HCT116 (cell line): ENCODE data around the gene FGD3. TPM values are rescaled to one million over a fixed set of nuclear protein-coding genes. Genes with fewer than 3 reads are reported as not detected.

Source experiments
- ATAC-seq: fragments of 200-7000 bp; cut with Tn5 transposase; 2 replicates; pipeline ENCODE4 v1.9.1; 2020; ENCODE audit warnings: mild to moderate bottlenecking, moderate library complexity
- BruUV-seq: library from RNA; stranded (reverse); fragments of 400-500 nt; replicated peaks from 2 replicates; lab custom pipeline; 2021; lab: Mats Ljungman, UMichigan
- CTCF ChIA-PET: fragments of 300-600 bp; sonication (Branson Sonifier 250); formaldehyde crosslinking; loops from one replicate; lab custom pipeline; 2021; ENCODE audit warnings: antibody characterized with exemption; lab: Charles Lee
- POLR2A ChIA-PET: fragments of 300-600, 350-600 bp; sonication (Branson Sonifier 250); formaldehyde crosslinking; loops from one replicate; lab custom pipeline; 2021; ENCODE audit warnings: antibody characterized with exemption; lab: Charles Lee
- RAD21 ChIA-PET, 2 experiments: fragments of 300-600 bp; sonication (Branson Sonifier 250); formaldehyde crosslinking; loops; one replicate each; lab custom pipeline; 2023; ENCODE audit warnings: low total read pairs in 2 of 2; ENCODE audit not compliant: uncharacterized antibody in 2 of 2, unreplicated experiment in 2 of 2, low non-redundant PET in 1 of 2; lab: Charles Lee
- DNase-seq: peaks from one replicate; pipeline ENCODE4 v3.0.0-alpha.2; 2010; ENCODE audit warnings: low read depth, low spot score
- H2AFZ ChIP-seq: fragments of 200-600 bp; shearing (Covaris generic), sonication (generic); 2 replicates; pipeline ENCODE4 v1.6.1; 2017; ENCODE audit warnings: low read depth, mixed run types, mixed read lengths, antibody characterized with exemption, low read length; ENCODE audit not compliant: poor library complexity, severe bottlenecking
- H3K27ac ChIP-seq: 2 replicates; pipeline ENCODE4 v1.5.1; 2012; ENCODE audit warnings: low read depth, low read length
- H3K27me3 ChIP-seq: fragments of 200-600 bp; sonication (generic); 2 replicates; pipeline ENCODE4 v1.6.1; 2016; ENCODE audit warnings: mixed run types, low read length, mixed read lengths; ENCODE audit not compliant: insufficient read depth
- H3K36me3 ChIP-seq, 2 experiments: fragments of 200-500 bp in 1 of 2; fragments of 200-600 bp in 1 of 2; sonication (Bioruptor generic) in 1 of 2; sonication (generic) in 1 of 2; 2 replicates each; pipeline versions ENCODE4 v1.5.1 to v1.6.1; 2014 to 2016; ENCODE audit warnings: low read length in 2 of 2, inconsistent platforms in 1 of 2, mixed read lengths in 1 of 2, mixed run types in 1 of 2; ENCODE audit not compliant: insufficient read depth in 2 of 2, control insufficient read depth in 1 of 2
- H3K4me1 ChIP-seq, 2 experiments: fragments of 200-600 bp in 1 of 2; sonication (generic) in 1 of 2; 2 replicates each; pipeline versions ENCODE4 v1.5.1 to v1.6.1; 2012 to 2017; ENCODE audit warnings: low read length in 2 of 2, inconsistent platforms in 1 of 2, mild to moderate bottlenecking in 1 of 2, mixed read lengths in 1 of 2, mixed run types in 1 of 2, moderate library complexity in 1 of 2; ENCODE audit not compliant: insufficient read depth in 2 of 2, control insufficient read depth in 1 of 2
- H3K4me2 ChIP-seq: fragments of 200-600 bp; sonication (generic); 2 replicates; pipeline ENCODE4 v1.6.1; 2017; ENCODE audit warnings: mixed run types, low read length, mixed read lengths
- H3K4me3 ChIP-seq, 2 experiments: fragments of 200-600 bp in 1 of 2; sonication (generic) in 1 of 2; replicated peaks in 1 of 2; 2 replicates each; pipeline ENCODE4 v1.5.1; 2011 to 2016; ENCODE audit warnings: low read length in 2 of 2, control low read depth in 1 of 2, low read depth in 1 of 2, mild to moderate bottlenecking in 1 of 2, mixed read lengths in 1 of 2, mixed run types in 1 of 2
- H3K79me2 ChIP-seq: fragments of 200-600 bp; sonication (generic); 2 replicates; pipeline ENCODE4 v1.6.1; 2017; ENCODE audit warnings: mild to moderate bottlenecking, mixed run types, low read length, moderate library complexity, mixed read lengths; ENCODE audit not compliant: insufficient read depth
- H3K9ac ChIP-seq: fragments of 200-600 bp; sonication (generic); 2 replicates; pipeline ENCODE4 v1.6.1; 2016; ENCODE audit warnings: low read length, mixed read lengths
- H3K9me2 ChIP-seq: fragments of 200-600 bp; sonication (generic), shearing (Covaris generic); 2 replicates; pipeline ENCODE4 v1.6.1; 2017; ENCODE audit warnings: mixed run types, mild to moderate bottlenecking, moderate library complexity; ENCODE audit not compliant: insufficient read depth
- H3K9me3 ChIP-seq, 2 experiments: fragments of 200-500 bp in 1 of 2; fragments of 200-600 bp in 1 of 2; sonication (Bioruptor generic) in 1 of 2; sonication (generic) in 1 of 2; 2 replicates each; pipeline ENCODE4 v1.6.1; 2014 to 2017; ENCODE audit warnings: low read length in 2 of 2, mixed read lengths in 2 of 2, inconsistent platforms in 1 of 2, low read depth in 1 of 2, mild to moderate bottlenecking in 1 of 2, mixed run types in 1 of 2, moderate library complexity in 1 of 2; ENCODE audit not compliant: control insufficient read depth in 1 of 2, insufficient read depth in 1 of 2
- H4K20me1 ChIP-seq: fragments of 200-600 bp; sonication (generic), shearing (Covaris generic); 2 replicates; pipeline ENCODE4 v1.6.1; 2017; ENCODE audit warnings: mixed run types, mild to moderate bottlenecking, moderate library complexity; ENCODE audit not compliant: insufficient read depth
- CBX3 ChIP-seq: IDR thresholded peaks from 2 replicates; pipeline ENCODE4 v1.6.1; 2012; ENCODE audit warnings: low read depth
- EGR1 ChIP-seq: IDR thresholded peaks from 2 replicates; pipeline ENCODE4 v1.6.1; 2012; ENCODE audit warnings: low read depth
- ELF1 ChIP-seq: IDR thresholded peaks from 2 replicates; pipeline ENCODE4 v1.6.1; 2012; ENCODE audit warnings: low read depth, borderline replicate concordance
- EZH2phosphoT487 ChIP-seq: fragments of 200-600 bp; IDR thresholded peaks from 2 replicates; pipeline ENCODE4 v1.6.1; 2018; ENCODE audit warnings: antibody characterized with exemption, borderline replicate concordance
- FOSL1 ChIP-seq: IDR thresholded peaks from 2 replicates; pipeline ENCODE4 v1.6.1; 2012; ENCODE audit warnings: low read depth
- JUND ChIP-seq: IDR thresholded peaks from 2 replicates; pipeline ENCODE4 v1.6.1; 2012
- POLR2A ChIP-seq: IDR thresholded peaks from 2 replicates; pipeline ENCODE4 v1.7.0; 2011; ENCODE audit warnings: borderline replicate concordance; ENCODE audit not compliant: insufficient read depth, insufficient read length; ENCODE audit errors: extremely low read depth
- POLR2AphosphoS5 ChIP-seq: IDR thresholded peaks from 2 replicates; pipeline ENCODE4 v1.6.1; 2011; ENCODE audit warnings: mild to moderate bottlenecking, low read depth, low read length, moderate library complexity
- SIN3A ChIP-seq: IDR thresholded peaks from 2 replicates; pipeline ENCODE4 v1.6.1; 2012; ENCODE audit warnings: low read depth
- SP1 ChIP-seq: IDR thresholded peaks from 2 replicates; pipeline ENCODE4 v1.6.1; 2012; ENCODE audit warnings: low read depth
- SRF ChIP-seq: IDR thresholded peaks from 2 replicates; pipeline ENCODE4 v1.6.1; 2012; ENCODE audit warnings: low read depth
- TCF7L2 ChIP-seq: IDR thresholded peaks from 2 replicates; pipeline ENCODE4 v1.7.0; 2011; ENCODE audit warnings: borderline replicate concordance, inconsistent platforms; ENCODE audit not compliant: insufficient read depth, insufficient read length; ENCODE audit errors: extremely low read depth
- YY1 ChIP-seq: IDR thresholded peaks from 2 replicates; pipeline ENCODE4 v1.6.1; 2011; ENCODE audit warnings: low read length, low read depth, moderate library complexity, mild to moderate bottlenecking; ENCODE audit not compliant: insufficient replicate concordance; ENCODE audit errors: extremely low read depth
- ZFX ChIP-seq: fragments of 450-650 bp; IDR thresholded peaks from 2 replicates; pipeline ENCODE4 v1.6.1; 2017
- ZNF274 ChIP-seq: fragments of 200-500 bp; sonication (Bioruptor generic); IDR thresholded peaks from 2 replicates; pipeline ENCODE4 v1.6.1; 2014; ENCODE audit warnings: mild to moderate bottlenecking, low read depth, low read length, inconsistent platforms
- intact Hi-C: fragments of 100-400 bp; cut with micrococcal nuclease; formaldehyde crosslinking; loops from 2 replicates; pipeline ENCODE4 v1.10.0; 2022
- total RNA-seq: library from RNA; stranded (reverse); gene quantifications from one replicate; pipeline ENCODE4 v1.2.1, GENCODE V29; 2021; ENCODE audit not compliant: unreplicated experiment
- TF ChIP-seq, protein P1 (sequence below): IDR thresholded peaks from 2 replicates; pipeline ENCODE4 v1.6.1; 2011; ENCODE audit warnings: mild to moderate bottlenecking, low read length, moderate library complexity; ENCODE audit not compliant: insufficient replicate concordance; ENCODE audit errors: extremely low read depth
- TF ChIP-seq, protein P2 (sequence below): IDR thresholded peaks from 2 replicates; pipeline ENCODE4 v1.6.1; 2012; ENCODE audit warnings: low read depth
- TF ChIP-seq, protein P3 (sequence below), 3 experiments: fragments of 200-600 bp in 1 of 3; sonication (generic) in 1 of 3; IDR thresholded peaks in 2 of 3; conservative IDR thresholded peaks in 1 of 3; 2 replicates each; pipeline ENCODE4 v1.5.1; 2012 to 2017; ENCODE audit warnings: low read depth in 2 of 3, low read length in 2 of 3, antibody characterized with exemption in 1 of 3, borderline replicate concordance in 1 of 3, control low read depth in 1 of 3, mild to moderate bottlenecking in 1 of 3, mixed read lengths in 1 of 3, mixed run types in 1 of 3, moderate library complexity in 1 of 3; ENCODE audit not compliant: insufficient read depth in 1 of 3
- TF ChIP-seq, protein P4 (sequence below): IDR thresholded peaks from 2 replicates; pipeline ENCODE4 v1.6.1; 2012
- TF ChIP-seq, protein P5 (sequence below): IDR thresholded peaks from 2 replicates; pipeline ENCODE4 v1.6.1; 2012

FGD3 gene
- total RNA-seq, 1 experiment from 2014 or later, result 3.3 TPM

DNA sequence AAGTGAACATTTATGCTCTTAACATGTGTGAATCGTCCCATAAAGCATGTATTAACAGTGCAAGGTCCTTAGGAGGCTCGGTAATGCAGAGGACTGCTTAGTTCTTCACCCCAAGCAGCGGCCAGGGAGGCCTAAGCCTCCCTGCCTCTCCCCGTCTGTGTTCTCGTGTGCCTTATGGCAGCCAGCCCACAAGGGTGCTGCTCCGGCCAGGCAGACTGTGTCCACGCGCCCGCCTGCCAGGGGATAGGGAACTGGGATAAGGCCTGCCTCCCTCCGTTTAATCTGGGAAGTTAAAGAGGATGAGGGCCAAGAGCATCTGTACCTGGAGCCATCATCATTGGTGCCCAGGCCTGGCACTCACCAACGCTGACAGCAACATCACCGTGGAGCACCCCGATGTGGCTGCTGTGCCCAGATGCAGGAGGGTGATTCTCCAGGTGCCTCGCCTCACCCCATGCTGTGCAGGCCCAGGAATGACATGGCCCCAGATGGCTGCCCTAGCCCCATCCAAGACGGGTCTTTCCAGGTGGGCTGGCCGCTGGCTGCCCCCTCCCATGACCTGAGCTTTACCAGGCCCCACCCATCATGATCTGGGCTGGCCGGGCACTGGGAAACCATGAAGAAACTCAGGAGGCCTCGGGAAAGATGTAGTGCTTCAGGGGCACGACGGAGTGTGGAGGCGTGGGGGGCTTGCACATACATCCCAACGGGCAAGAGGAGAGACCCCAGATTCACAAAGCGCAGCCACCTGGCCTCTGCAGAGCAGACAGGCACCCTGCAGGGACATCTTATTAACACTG is 75.6 kb downstream of the FGD3 start:
- no peaks in the 10 kb centered on the region for H3K27me3 ChIP-seq
- intact Hi-C loops, result no loop called here
- POLR2A ChIA-PET, result no interaction called here
- DNase-seq (no peak), ATAC-seq (no peak)
- H4K20me1 ChIP-seq, result no peaks in the 10 kb centered on the region
- no peaks in the 10 kb centered on the region for H3K79me2 ChIP-seq
- H3K4me2 ChIP-seq, result no peak overlapping the region
- no peaks in the 10 kb centered on the region for H3K36me3 ChIP-seq
- RAD21 ChIA-PET, result no interaction called here
- no peak overlapping the region for H3K4me3 ChIP-seq
- TF ChIP-seq SRF (no peak), EZH2phosphoT487 (no peak), POLR2A (no peak), FOSL1 (no peak), SP1 (no peak), JUND (no peak), TCF7L2 (no peak), YY1 (no peak), POLR2AphosphoS5 (no peak), SIN3A (no peak), CBX3 (no peak), ZNF274 (no peak), ZFX (no peak), EGR1 (no peak), ELF1 (no peak)
- TF ChIP-seq, protein P1, sequence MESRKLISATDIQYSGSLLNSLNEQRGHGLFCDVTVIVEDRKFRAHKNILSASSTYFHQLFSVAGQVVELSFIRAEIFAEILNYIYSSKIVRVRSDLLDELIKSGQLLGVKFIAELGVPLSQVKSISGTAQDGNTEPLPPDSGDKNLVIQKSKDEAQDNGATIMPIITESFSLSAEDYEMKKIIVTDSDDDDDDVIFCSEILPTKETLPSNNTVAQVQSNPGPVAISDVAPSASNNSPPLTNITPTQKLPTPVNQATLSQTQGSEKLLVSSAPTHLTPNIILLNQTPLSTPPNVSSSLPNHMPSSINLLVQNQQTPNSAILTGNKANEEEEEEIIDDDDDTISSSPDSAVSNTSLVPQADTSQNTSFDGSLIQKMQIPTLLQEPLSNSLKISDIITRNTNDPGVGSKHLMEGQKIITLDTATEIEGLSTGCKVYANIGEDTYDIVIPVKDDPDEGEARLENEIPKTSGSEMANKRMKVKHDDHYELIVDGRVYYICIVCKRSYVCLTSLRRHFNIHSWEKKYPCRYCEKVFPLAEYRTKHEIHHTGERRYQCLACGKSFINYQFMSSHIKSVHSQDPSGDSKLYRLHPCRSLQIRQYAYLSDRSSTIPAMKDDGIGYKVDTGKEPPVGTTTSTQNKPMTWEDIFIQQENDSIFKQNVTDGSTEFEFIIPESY, result no peak
- TF ChIP-seq, protein P2, sequence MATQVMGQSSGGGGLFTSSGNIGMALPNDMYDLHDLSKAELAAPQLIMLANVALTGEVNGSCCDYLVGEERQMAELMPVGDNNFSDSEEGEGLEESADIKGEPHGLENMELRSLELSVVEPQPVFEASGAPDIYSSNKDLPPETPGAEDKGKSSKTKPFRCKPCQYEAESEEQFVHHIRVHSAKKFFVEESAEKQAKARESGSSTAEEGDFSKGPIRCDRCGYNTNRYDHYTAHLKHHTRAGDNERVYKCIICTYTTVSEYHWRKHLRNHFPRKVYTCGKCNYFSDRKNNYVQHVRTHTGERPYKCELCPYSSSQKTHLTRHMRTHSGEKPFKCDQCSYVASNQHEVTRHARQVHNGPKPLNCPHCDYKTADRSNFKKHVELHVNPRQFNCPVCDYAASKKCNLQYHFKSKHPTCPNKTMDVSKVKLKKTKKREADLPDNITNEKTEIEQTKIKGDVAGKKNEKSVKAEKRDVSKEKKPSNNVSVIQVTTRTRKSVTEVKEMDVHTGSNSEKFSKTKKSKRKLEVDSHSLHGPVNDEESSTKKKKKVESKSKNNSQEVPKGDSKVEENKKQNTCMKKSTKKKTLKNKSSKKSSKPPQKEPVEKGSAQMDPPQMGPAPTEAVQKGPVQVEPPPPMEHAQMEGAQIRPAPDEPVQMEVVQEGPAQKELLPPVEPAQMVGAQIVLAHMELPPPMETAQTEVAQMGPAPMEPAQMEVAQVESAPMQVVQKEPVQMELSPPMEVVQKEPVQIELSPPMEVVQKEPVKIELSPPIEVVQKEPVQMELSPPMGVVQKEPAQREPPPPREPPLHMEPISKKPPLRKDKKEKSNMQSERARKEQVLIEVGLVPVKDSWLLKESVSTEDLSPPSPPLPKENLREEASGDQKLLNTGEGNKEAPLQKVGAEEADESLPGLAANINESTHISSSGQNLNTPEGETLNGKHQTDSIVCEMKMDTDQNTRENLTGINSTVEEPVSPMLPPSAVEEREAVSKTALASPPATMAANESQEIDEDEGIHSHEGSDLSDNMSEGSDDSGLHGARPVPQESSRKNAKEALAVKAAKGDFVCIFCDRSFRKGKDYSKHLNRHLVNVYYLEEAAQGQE, result no peak
- TF ChIP-seq, protein P3, sequence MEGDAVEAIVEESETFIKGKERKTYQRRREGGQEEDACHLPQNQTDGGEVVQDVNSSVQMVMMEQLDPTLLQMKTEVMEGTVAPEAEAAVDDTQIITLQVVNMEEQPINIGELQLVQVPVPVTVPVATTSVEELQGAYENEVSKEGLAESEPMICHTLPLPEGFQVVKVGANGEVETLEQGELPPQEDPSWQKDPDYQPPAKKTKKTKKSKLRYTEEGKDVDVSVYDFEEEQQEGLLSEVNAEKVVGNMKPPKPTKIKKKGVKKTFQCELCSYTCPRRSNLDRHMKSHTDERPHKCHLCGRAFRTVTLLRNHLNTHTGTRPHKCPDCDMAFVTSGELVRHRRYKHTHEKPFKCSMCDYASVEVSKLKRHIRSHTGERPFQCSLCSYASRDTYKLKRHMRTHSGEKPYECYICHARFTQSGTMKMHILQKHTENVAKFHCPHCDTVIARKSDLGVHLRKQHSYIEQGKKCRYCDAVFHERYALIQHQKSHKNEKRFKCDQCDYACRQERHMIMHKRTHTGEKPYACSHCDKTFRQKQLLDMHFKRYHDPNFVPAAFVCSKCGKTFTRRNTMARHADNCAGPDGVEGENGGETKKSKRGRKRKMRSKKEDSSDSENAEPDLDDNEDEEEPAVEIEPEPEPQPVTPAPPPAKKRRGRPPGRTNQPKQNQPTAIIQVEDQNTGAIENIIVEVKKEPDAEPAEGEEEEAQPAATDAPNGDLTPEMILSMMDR (IDR thresholded peaks at IDR 0.05 in 2 of 3, conservative IDR thresholded peaks at IDR 0.05 in 1 of 3; ENCODE audit: borderline replicate concordance in 1 of 3, insufficient read depth in 1 of 3, low read depth in 2 of 3, low read length in 2 of 3), result no peak
- TF ChIP-seq, protein P4, sequence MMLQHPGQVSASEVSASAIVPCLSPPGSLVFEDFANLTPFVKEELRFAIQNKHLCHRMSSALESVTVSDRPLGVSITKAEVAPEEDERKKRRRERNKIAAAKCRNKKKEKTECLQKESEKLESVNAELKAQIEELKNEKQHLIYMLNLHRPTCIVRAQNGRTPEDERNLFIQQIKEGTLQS, result no peak
- TF ChIP-seq, protein P5, sequence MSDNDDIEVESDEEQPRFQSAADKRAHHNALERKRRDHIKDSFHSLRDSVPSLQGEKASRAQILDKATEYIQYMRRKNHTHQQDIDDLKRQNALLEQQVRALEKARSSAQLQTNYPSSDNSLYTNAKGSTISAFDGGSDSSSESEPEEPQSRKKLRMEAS, result no peak
- no TSS peak for BruUV-seq
- CTCF ChIA-PET, result no interaction called here
- H3K4me1 ChIP-seq, result no peaks in the 10 kb centered on the region
- H3K9me2 ChIP-seq, result no peaks in the 10 kb centered on the region
- H2AFZ ChIP-seq, result no peak overlapping the region
- no peak overlapping the region for H3K27ac ChIP-seq
- H3K9ac ChIP-seq, result no peak overlapping the region
- H3K9me3 ChIP-seq, result no peaks in the 10 kb centered on the region
